Breast epithelium (tissue), 3 donors: ENCODE data around the gene SCEL.

Experiments
- CTCF ChIP-seq, 3 donors: fragments of 450-650 bp; IDR thresholded peaks; one replicate each; pipeline ENCODE4 v1.5.1; 2016 to 2017; ENCODE audit warnings: antibody characterized with exemption in 3 of 3, mild to moderate bottlenecking in 3 of 3, moderate library complexity in 3 of 3
- POLR2A ChIP-seq: fragments of 450-650 bp; IDR thresholded peaks from one replicate; pipeline ENCODE4 v1.6.1; 2016; ENCODE audit warnings: antibody characterized with exemption, mild to moderate bottlenecking, moderate library complexity
- POLR2AphosphoS5 ChIP-seq, 3 donors: sonication (generic); formaldehyde crosslinking; IDR thresholded peaks; one replicate each; pipeline ENCODE4 v1.6.1; 2017; ENCODE audit warnings: antibody characterized with exemption in 3 of 3

GRCh38 chr13:77620138-77620537 lies 84.6 kb downstream of the SCEL start:
- TF ChIP-seq CTCF (IDR thresholded peaks at IDR 0.05) (no peak), POLR2AphosphoS5 (IDR thresholded peaks at IDR 0.05) (no peak), POLR2A (no peak)
